ENCODE measurements around the gene TFDP1. TPM values are rescaled to one million over a fixed set of nuclear protein-coding genes. Genes with fewer than 3 reads are reported as not detected.

Gene TFDP1
- polyA plus RNA-seq, 1 of the 3 experiments (the other 2 are of a cell fraction) = 76.7 TPM

DNA sequence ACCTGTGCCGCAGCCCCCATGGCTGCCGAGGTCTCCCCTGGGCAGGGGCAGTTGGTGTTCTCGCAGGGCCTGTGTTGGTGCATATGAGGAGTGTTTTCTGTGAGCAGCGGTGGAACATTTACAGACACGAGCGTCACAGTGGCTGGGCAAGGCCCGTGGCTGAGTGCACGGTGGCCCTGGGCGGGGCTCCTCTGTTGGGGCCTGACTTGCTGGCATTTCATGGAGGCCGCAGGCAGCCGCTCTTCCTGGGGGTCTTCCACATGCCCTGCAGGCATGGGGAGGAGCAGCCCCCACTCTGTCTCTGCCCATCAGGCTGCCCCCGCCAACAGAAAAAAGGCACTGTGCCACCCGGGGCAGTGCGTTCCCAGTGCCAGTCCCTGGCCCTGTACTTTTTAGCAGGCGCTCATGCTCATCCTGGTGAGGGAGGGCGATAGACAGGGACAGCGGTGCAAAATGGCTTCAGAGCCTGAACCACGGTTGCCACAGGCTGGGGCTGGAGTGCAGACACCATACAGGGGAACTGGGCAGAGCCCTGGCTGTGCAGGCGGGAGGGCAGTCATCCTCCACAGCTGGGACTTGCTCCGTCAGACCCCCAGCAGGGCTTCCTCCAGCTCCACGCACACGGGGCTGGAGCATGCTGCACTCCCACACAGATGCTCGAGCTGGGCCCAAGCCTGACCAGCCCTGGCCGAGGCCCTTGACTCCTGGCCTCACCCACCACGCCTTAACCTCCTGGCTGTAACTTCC is 23.5 kb downstream of the TFDP1 start:
- Histone ChIP-seq H3K4me2 (no peak overlapping the region), H2AFZ (ENCODE audit: low read depth) (no peak overlapping the region), H4K20me1 (ENCODE audit: insufficient read depth) (peaks cover 61% of the 10 kb centered on the region; the same call in 1 of the 2 replicates), H3F3A (replicated peaks; ENCODE audit: insufficient read depth) (no peaks in the 10 kb centered on the region), H3K4me1 (ENCODE audit: control insufficient read depth in 1 of 2, insufficient read depth in 2 of 2, low read depth in 1 of 2, low read length in 1 of 2) (no peaks in the 10 kb centered on the region), H3K9me2 (no peaks in the 10 kb centered on the region), H3K9me3 (no peaks in the 10 kb centered on the region), H3K9ac (no peak overlapping the region), H3K4me3 (ENCODE audit: low read depth in 2 of 2, low read length in 1 of 2) (no peak overlapping the region), H3K79me2 (ENCODE audit: insufficient read depth) (peaks cover 85% of the 10 kb centered on the region), H3K27me3 (ENCODE audit: insufficient read depth) (no peaks in the 10 kb centered on the region), H3K36me3 (replicated peaks in 1 of 2; ENCODE audit: control insufficient read depth in 1 of 2, insufficient read depth in 2 of 2, low read length in 1 of 2) (peaks cover 8 to 21% of the 10 kb centered on the region in 2 experiments), H3K27ac (ENCODE audit: low read depth in 2 of 2, low read length in 1 of 2) (no peak overlapping the region)
- ChIA-PET POLR2A (no interaction called here), CTCF (no interaction called here)
- 93% methylated on average over 13 of the region's 25 CpGs for WGBS (ENCODE audit: low lambda C conversion rate)
- TF ChIP-seq RCOR1 (IDR thresholded peaks at IDR 0.05; ENCODE audit: low read length) (no peak), GABPA (IDR thresholded peaks at IDR 0.05; ENCODE audit: low read depth) (no peak), EP300 (IDR thresholded peaks at IDR 0.05; ENCODE audit: borderline replicate concordance in 1 of 2, low read depth in 1 of 2, low read length in 1 of 2) (no peak), RAD21 (IDR thresholded peaks at IDR 0.05; ENCODE audit: low read length) (no peak), RXRA (IDR thresholded peaks at IDR 0.05; ENCODE audit: borderline replicate concordance, low read depth) (no peak), YY1 (IDR thresholded peaks at IDR 0.05; ENCODE audit: low read depth) (no peak), FOXM1 (IDR thresholded peaks at IDR 0.05; ENCODE audit: low read depth) (no peak), SIN3A (IDR thresholded peaks at IDR 0.05; ENCODE audit: borderline replicate concordance, low read depth, low read length) (no peak), JUND (IDR thresholded peaks at IDR 0.05) (no peak), NRF1 (IDR thresholded peaks at IDR 0.05; ENCODE audit: low read depth, low read length) (no peak), MEF2A (IDR thresholded peaks at IDR 0.05; ENCODE audit: borderline replicate concordance, low read depth) (no peak), GATA2 (CRISPR knock-in tag; IDR thresholded peaks at IDR 0.05) (no peak), SMC3 (IDR thresholded peaks at IDR 0.05; ENCODE audit: low read depth, low read length) (no peak), CHD2 (IDR thresholded peaks at IDR 0.05; ENCODE audit: low read length, partially characterized antibody) (no peak)
- TF ChIP-seq, protein P1, sequence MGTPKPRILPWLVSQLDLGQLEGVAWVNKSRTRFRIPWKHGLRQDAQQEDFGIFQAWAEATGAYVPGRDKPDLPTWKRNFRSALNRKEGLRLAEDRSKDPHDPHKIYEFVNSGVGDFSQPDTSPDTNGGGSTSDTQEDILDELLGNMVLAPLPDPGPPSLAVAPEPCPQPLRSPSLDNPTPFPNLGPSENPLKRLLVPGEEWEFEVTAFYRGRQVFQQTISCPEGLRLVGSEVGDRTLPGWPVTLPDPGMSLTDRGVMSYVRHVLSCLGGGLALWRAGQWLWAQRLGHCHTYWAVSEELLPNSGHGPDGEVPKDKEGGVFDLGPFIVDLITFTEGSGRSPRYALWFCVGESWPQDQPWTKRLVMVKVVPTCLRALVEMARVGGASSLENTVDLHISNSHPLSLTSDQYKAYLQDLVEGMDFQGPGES (IDR thresholded peaks at IDR 0.05; ENCODE audit: low read depth, low read length) = no peak
- TF ChIP-seq, protein P2, sequence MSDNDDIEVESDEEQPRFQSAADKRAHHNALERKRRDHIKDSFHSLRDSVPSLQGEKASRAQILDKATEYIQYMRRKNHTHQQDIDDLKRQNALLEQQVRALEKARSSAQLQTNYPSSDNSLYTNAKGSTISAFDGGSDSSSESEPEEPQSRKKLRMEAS (IDR thresholded peaks at IDR 0.05; ENCODE audit: low read depth) = no peak
- TF ChIP-seq, protein P3, sequence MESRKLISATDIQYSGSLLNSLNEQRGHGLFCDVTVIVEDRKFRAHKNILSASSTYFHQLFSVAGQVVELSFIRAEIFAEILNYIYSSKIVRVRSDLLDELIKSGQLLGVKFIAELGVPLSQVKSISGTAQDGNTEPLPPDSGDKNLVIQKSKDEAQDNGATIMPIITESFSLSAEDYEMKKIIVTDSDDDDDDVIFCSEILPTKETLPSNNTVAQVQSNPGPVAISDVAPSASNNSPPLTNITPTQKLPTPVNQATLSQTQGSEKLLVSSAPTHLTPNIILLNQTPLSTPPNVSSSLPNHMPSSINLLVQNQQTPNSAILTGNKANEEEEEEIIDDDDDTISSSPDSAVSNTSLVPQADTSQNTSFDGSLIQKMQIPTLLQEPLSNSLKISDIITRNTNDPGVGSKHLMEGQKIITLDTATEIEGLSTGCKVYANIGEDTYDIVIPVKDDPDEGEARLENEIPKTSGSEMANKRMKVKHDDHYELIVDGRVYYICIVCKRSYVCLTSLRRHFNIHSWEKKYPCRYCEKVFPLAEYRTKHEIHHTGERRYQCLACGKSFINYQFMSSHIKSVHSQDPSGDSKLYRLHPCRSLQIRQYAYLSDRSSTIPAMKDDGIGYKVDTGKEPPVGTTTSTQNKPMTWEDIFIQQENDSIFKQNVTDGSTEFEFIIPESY (IDR thresholded peaks at IDR 0.05; ENCODE audit: borderline replicate concordance, low read depth) = no peak
- TF ChIP-seq, protein P4, sequence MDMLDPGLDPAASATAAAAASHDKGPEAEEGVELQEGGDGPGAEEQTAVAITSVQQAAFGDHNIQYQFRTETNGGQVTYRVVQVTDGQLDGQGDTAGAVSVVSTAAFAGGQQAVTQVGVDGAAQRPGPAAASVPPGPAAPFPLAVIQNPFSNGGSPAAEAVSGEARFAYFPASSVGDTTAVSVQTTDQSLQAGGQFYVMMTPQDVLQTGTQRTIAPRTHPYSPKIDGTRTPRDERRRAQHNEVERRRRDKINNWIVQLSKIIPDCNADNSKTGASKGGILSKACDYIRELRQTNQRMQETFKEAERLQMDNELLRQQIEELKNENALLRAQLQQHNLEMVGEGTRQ (IDR thresholded peaks at IDR 0.05; ENCODE audit: borderline replicate concordance, low read depth, low read length) = no peak
- DNase-seq = no peak

Measured in SK-N-SH (cell line).